HepG2 (cell line): ENCODE results near the gene MLLT10. TPM values are rescaled to one million over a fixed set of nuclear protein-coding genes. Genes with fewer than 3 reads are reported as not detected.

ENCODE experiments used
- FOXA3 ChIP-seq: IDR thresholded peaks from 2 replicates; pipeline ENCODE4 v1.6.1; 2016; ENCODE audit warnings: missing genetic modification reagents, missing compliant biosample characterization
- HDAC2 ChIP-seq: sonication (generic); formaldehyde crosslinking; IDR thresholded peaks from 2 replicates; pipeline ENCODE4 v1.4.0; 2020; ENCODE audit warnings: missing genetic modification reagents
- KDM2A ChIP-seq: sonication (generic); formaldehyde crosslinking; IDR thresholded peaks from 2 replicates; pipeline ENCODE4 v1.4.0; 2020; ENCODE audit warnings: low read depth, missing genetic modification reagents, borderline replicate concordance
- MAZ ChIP-seq, 2 experiments: sonication (generic) in 1 of 2; formaldehyde crosslinking in 1 of 2; IDR thresholded peaks; 2 replicates each; pipeline versions ENCODE4 v1.5.0 to v1.6.1; 2012 to 2020; ENCODE audit warnings: low read depth in 2 of 2, mild to moderate bottlenecking in 2 of 2, borderline replicate concordance in 1 of 2, improper control_type of control experiment in 1 of 2, low read length in 1 of 2, missing genetic modification reagents in 1 of 2, moderate library complexity in 1 of 2
- NPAS2 ChIP-seq: sonication (generic); formaldehyde crosslinking; IDR thresholded peaks from 2 replicates; pipeline ENCODE4 v1.8.0; 2022; ENCODE audit warnings: mild to moderate bottlenecking, missing genetic modification reagents, borderline replicate concordance
- RBFOX2 ChIP-seq: fragments of 200-400 bp; formaldehyde crosslinking; IDR thresholded peaks from 2 replicates; pipeline ENCODE4 v1.6.1; 2017; ENCODE audit warnings: low read depth, mild to moderate bottlenecking, low read length
- SRY ChIP-seq: sonication (generic); formaldehyde crosslinking; IDR thresholded peaks from 2 replicates; pipeline ENCODE4 v1.8.0; 2022; ENCODE audit warnings: mild to moderate bottlenecking, missing genetic modification reagents
- TARDBP ChIP-seq: sonication (generic); formaldehyde crosslinking; IDR thresholded peaks from 2 replicates; pipeline ENCODE4 v1.8.0; 2022; ENCODE audit warnings: mild to moderate bottlenecking, missing genetic modification reagents
- ZIK1 ChIP-seq: sonication (generic); formaldehyde crosslinking; IDR thresholded peaks from 2 replicates; pipeline ENCODE4 v1.5.0; 2020; ENCODE audit warnings: mild to moderate bottlenecking, low read depth, missing genetic modification reagents, borderline replicate concordance
- ZNF138 ChIP-seq: sonication (generic); formaldehyde crosslinking; IDR thresholded peaks from 2 replicates; pipeline ENCODE4 v1.5.0; 2020; ENCODE audit warnings: mild to moderate bottlenecking, low read depth, missing genetic modification reagents
- ZNF558 ChIP-seq: sonication (generic); formaldehyde crosslinking; IDR thresholded peaks from 2 replicates; pipeline ENCODE4 v1.9.0; 2022; ENCODE audit warnings: mild to moderate bottlenecking, missing genetic modification reagents, borderline replicate concordance
- ZNF773 ChIP-seq: sonication (generic); formaldehyde crosslinking; IDR thresholded peaks from 2 replicates; pipeline ENCODE4 v1.4.0; 2020; ENCODE audit warnings: missing genetic modification reagents, borderline replicate concordance
- polyA plus RNA-seq, 8 experiments: library from polyadenylated mRNA; depleted of rRNA in 3 of 8; stranded (reverse) in 7 of 8; unstranded in 1 of 8; fragments of >200 nt; fragmentation: Illumina TruSeq in 4 of 8; extraction: Trizol in 4 of 8; gene quantifications; 2 replicates each; pipeline versions ENCODE4 v1.2.1 to v1.2.3, GENCODE V29; 2011 to 2016; ENCODE audit warnings: low read depth in 4 of 8, missing spikeins in 1 of 8, mixed read lengths in 1 of 8; ENCODE audit not compliant: insufficient read depth in 1 of 8
- total RNA-seq, 5 experiments: library from RNA; depleted of rRNA; stranded (reverse); fragments of >200 nt; fragmentation: Illumina TruSeq; extraction: Trizol; gene quantifications; 2 replicates each; pipeline ENCODE4 v1.2.3, GENCODE V29; 2016; ENCODE audit warnings: low read depth in 1 of 5
- TF ChIP-seq, protein P1 (sequence below), 2 experiments: fragments of 450-650 bp in 1 of 2; sonication (generic) in 1 of 2; formaldehyde crosslinking in 1 of 2; IDR thresholded peaks; 2 replicates each; pipeline versions ENCODE4 v1.6.1 to v1.8.0; 2016 to 2022; ENCODE audit warnings: antibody characterized with exemption in 1 of 2, mild to moderate bottlenecking in 1 of 2, missing genetic modification reagents in 1 of 2
- TF ChIP-seq, protein P2 (sequence below): sonication (generic); formaldehyde crosslinking; conservative IDR thresholded peaks from 2 replicates; pipeline ENCODE4 v1.8.0; 2022; ENCODE audit warnings: low read depth, missing genetic modification reagents
- TF ChIP-seq, protein P3 (sequence below): sonication (generic); formaldehyde crosslinking; IDR thresholded peaks from 2 replicates; pipeline ENCODE4 v1.8.1; 2023; ENCODE audit warnings: mild to moderate bottlenecking, missing genetic modification reagents

MLLT10 gene
- total and polyA plus RNA-seq, 2 of the 13 experiments (the other 11 are each of a cell fraction or from before 2014, with no cell fraction given): 51.3 to 84.1 TPM

DNA sequence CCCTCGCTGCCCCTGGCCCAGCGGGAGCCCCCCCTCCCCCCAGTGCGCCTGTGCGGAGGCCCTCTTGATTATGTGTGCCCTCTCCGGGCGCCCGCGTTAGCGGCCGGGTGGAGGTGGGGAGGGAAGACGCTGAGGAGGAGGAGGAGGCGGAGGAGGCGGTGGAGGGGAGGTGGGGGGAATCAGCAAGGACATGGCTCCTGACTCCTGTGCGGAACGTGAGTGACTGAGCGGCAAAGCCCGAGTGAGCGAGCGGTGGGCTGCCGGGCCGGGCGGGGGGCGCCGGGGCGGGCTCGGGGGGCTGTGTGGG lies 201 bp downstream of the MLLT10 start (continued):
- TF ChIP-seq, protein P1, sequence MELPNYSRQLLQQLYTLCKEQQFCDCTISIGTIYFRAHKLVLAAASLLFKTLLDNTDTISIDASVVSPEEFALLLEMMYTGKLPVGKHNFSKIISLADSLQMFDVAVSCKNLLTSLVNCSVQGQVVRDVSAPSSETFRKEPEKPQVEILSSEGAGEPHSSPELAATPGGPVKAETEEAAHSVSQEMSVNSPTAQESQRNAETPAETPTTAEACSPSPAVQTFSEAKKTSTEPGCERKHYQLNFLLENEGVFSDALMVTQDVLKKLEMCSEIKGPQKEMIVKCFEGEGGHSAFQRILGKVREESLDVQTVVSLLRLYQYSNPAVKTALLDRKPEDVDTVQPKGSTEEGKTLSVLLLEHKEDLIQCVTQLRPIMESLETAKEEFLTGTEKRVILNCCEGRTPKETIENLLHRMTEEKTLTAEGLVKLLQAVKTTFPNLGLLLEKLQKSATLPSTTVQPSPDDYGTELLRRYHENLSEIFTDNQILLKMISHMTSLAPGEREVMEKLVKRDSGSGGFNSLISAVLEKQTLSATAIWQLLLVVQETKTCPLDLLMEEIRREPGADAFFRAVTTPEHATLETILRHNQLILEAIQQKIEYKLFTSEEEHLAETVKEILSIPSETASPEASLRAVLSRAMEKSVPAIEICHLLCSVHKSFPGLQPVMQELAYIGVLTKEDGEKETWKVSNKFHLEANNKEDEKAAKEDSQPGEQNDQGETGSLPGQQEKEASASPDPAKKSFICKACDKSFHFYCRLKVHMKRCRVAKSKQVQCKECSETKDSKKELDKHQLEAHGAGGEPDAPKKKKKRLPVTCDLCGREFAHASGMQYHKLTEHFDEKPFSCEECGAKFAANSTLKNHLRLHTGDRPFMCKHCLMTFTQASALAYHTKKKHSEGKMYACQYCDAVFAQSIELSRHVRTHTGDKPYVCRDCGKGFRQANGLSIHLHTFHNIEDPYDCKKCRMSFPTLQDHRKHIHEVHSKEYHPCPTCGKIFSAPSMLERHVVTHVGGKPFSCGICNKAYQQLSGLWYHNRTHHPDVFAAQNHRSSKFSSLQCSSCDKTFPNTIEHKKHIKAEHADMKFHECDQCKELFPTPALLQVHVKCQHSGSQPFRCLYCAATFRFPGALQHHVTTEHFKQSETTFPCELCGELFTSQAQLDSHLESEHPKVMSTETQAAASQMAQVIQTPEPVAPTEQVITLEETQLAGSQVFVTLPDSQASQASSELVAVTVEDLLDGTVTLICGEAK (IDR thresholded peaks at IDR 0.05): no peak
- TF ChIP-seq, protein P1 (CRISPR knock-in tag; IDR thresholded peaks at IDR 0.05): no peak
- 0 out of 2 replicates have a peak, but pooled peaks have one; percentile 2 for TF ChIP-seq ZNF138 (CRISPR knock-in tag)
- TF ChIP-seq KDM2A (CRISPR knock-in tag): peak; percentile 28; the same call in 1 of the 2 replicates
- TF ChIP-seq SRY (CRISPR knock-in tag): no peak
- TF ChIP-seq, protein P2, sequence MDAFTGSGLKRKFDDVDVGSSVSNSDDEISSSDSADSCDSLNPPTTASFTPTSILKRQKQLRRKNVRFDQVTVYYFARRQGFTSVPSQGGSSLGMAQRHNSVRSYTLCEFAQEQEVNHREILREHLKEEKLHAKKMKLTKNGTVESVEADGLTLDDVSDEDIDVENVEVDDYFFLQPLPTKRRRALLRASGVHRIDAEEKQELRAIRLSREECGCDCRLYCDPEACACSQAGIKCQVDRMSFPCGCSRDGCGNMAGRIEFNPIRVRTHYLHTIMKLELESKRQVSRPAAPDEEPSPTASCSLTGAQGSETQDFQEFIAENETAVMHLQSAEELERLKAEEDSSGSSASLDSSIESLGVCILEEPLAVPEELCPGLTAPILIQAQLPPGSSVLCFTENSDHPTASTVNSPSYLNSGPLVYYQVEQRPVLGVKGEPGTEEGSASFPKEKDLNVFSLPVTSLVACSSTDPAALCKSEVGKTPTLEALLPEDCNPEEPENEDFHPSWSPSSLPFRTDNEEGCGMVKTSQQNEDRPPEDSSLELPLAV (CRISPR knock-in tag): no peak
- TF ChIP-seq, protein P3, sequence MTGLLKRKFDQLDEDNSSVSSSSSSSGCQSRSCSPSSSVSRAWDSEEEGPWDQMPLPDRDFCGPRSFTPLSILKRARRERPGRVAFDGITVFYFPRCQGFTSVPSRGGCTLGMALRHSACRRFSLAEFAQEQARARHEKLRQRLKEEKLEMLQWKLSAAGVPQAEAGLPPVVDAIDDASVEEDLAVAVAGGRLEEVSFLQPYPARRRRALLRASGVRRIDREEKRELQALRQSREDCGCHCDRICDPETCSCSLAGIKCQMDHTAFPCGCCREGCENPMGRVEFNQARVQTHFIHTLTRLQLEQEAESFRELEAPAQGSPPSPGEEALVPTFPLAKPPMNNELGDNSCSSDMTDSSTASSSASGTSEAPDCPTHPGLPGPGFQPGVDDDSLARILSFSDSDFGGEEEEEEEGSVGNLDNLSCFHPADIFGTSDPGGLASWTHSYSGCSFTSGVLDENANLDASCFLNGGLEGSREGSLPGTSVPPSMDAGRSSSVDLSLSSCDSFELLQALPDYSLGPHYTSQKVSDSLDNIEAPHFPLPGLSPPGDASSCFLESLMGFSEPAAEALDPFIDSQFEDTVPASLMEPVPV (CRISPR knock-in tag): no peak
- TF ChIP-seq HDAC2 (CRISPR knock-in tag): no peak
- TF ChIP-seq ZNF558 (CRISPR knock-in tag): no peak
- no peak for TF ChIP-seq FOXA3 (CRISPR knock-in tag)
- no peak for TF ChIP-seq ZIK1
- TF ChIP-seq NPAS2: no peak
- TF ChIP-seq ZNF773 (CRISPR knock-in tag): no peak
- peak; percentile 69 for TF ChIP-seq RBFOX2
- no peak for TF ChIP-seq TARDBP
- peak; percentile 4; the same call in 1 of the 2 replicates for TF ChIP-seq MAZ (IDR thresholded peaks at IDR 0.05; ENCODE audit: borderline replicate concordance, low read depth, low read length)
- no peak for TF ChIP-seq MAZ (CRISPR knock-in tag; IDR thresholded peaks at IDR 0.05; ENCODE audit: low read depth)
